Measurements from ENCODE around the gene SDCCAG8. TPM values are rescaled to one million over a fixed set of nuclear protein-coding genes. Genes with fewer than 3 reads are reported as not detected.

SDCCAG8 gene
- total RNA-seq, 1 donor = 42.7 TPM

DNA sequence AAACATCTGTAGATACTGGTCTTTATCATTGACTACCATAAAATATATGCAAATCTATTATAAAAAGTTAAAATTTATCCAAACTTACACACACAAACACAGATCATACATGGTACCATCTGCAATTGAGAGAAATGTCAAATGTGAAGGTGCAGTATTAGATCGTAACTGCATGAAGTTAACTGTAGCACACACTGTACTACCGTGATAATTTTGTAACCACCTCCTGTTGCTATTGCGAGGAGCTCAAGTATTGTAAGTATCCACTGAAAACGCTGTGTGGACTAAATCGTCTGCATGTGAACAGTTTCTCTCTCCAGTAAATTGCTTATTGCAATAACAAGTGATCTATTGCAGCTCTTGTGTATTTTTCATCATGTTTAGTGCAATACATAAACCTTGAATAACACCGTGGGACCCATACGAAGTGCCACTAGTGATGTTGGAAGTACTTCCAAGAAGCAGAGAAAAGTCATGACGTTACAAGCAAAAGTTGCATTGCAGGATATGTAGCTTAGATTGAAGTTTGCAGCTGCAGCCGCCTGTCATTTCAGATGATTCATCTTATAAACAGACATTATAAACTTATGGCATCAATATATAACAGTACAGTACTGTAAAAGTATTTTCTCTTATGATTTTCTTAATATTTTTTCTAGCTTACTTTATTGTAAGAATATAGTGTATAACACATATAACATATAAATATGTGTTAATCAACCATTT, 172.9 kb downstream of the SDCCAG8 start:
- Histone ChIP-seq H4K20me1 (ENCODE audit: insufficient read depth, low read length) (no peaks in the 10 kb centered on the region), H3K27ac (ENCODE audit: low read depth, low read length) (no peak overlapping the region), H3K4me3 (ENCODE audit: insufficient read depth, low read length) (no peak overlapping the region), H3K79me2 (ENCODE audit: insufficient read depth, low read length) (no peaks in the 10 kb centered on the region), H3K9me3 (ENCODE audit: low read depth, low read length) (no peaks in the 10 kb centered on the region), H2AFZ (ENCODE audit: low read length) (no peak overlapping the region), H3K27me3 (ENCODE audit: insufficient read depth, low read length) (no peaks in the 10 kb centered on the region), H3K4me1 (ENCODE audit: insufficient read depth, low read length) (no peaks in the 10 kb centered on the region), H3K4me2 (ENCODE audit: insufficient read depth, low read length) (no peak overlapping the region), H3K36me3 (ENCODE audit: insufficient read depth, low read length) (peaks cover 20% of the 10 kb centered on the region)
- TF ChIP-seq, protein P1, sequence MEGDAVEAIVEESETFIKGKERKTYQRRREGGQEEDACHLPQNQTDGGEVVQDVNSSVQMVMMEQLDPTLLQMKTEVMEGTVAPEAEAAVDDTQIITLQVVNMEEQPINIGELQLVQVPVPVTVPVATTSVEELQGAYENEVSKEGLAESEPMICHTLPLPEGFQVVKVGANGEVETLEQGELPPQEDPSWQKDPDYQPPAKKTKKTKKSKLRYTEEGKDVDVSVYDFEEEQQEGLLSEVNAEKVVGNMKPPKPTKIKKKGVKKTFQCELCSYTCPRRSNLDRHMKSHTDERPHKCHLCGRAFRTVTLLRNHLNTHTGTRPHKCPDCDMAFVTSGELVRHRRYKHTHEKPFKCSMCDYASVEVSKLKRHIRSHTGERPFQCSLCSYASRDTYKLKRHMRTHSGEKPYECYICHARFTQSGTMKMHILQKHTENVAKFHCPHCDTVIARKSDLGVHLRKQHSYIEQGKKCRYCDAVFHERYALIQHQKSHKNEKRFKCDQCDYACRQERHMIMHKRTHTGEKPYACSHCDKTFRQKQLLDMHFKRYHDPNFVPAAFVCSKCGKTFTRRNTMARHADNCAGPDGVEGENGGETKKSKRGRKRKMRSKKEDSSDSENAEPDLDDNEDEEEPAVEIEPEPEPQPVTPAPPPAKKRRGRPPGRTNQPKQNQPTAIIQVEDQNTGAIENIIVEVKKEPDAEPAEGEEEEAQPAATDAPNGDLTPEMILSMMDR (IDR thresholded peaks at IDR 0.05; ENCODE audit: extremely low read depth, low read depth, low read length) = no peak
- peak; percentile 46 for DNase-seq (ENCODE audit: insufficient read length, low spot score, missing footprints)

DNA sequence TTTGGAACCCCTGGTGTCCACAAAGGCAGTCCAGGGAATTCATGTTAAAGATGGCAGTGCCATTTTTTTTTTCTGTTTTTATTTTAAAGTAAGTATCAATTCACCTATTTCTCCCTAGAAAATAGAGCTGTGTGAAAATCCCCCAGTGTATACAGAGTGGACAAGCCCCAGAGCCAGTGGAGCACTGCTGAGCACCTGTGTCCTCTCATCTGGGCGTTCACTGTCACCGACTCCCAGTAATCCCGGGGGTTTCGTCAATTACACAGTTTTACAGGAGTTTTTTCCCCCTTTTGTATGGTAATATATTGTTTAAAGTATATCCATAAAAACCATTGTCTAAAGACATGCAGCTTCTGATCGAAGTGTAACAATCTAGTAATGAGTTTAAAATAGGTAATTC, 175.8 kb downstream of the SDCCAG8 start:
- Histone ChIP-seq H3K27ac (ENCODE audit: low read depth, low read length) (no peak overlapping the region), H3K36me3 (ENCODE audit: insufficient read depth, low read length) (peaks cover 14% of the 10 kb centered on the region), H3K4me2 (ENCODE audit: insufficient read depth, low read length) (no peak overlapping the region), H3K27me3 (ENCODE audit: insufficient read depth, low read length) (no peaks in the 10 kb centered on the region), H3K9me3 (ENCODE audit: low read depth, low read length) (no peaks in the 10 kb centered on the region), H4K20me1 (ENCODE audit: insufficient read depth, low read length) (no peaks in the 10 kb centered on the region), H3K4me1 (ENCODE audit: insufficient read depth, low read length) (no peaks in the 10 kb centered on the region), H3K4me3 (ENCODE audit: insufficient read depth, low read length) (no peak overlapping the region), H2AFZ (ENCODE audit: low read length) (no peak overlapping the region), H3K79me2 (ENCODE audit: insufficient read depth, low read length) (no peaks in the 10 kb centered on the region)
- TF ChIP-seq, protein P1 (IDR thresholded peaks at IDR 0.05; ENCODE audit: extremely low read depth, low read depth, low read length) = no peak
- no peak for DNase-seq (ENCODE audit: insufficient read length, low spot score, missing footprints)

DNA sequence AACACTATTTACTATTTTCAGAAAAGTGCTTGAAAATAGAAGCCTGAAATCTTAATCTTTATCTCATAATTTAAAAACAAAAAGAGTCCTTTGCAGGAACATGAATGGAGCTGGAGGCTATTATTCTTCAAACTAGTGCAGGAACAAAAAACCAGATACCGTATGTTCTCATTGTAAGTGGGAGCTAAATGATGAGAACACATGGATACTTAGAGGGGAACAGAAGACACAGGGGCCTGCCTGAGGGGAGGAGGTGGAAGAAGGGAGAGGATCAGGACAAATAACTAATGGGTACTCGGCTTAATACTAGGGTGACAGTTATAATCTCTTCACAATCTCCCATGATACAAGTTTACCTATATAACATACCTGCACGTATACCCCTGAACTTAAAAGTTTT, 176.3 kb downstream of the SDCCAG8 start:
- Histone ChIP-seq H3K4me3 (ENCODE audit: insufficient read depth, low read length) (no peak overlapping the region), H2AFZ (ENCODE audit: low read length) (no peak overlapping the region)

DNA sequence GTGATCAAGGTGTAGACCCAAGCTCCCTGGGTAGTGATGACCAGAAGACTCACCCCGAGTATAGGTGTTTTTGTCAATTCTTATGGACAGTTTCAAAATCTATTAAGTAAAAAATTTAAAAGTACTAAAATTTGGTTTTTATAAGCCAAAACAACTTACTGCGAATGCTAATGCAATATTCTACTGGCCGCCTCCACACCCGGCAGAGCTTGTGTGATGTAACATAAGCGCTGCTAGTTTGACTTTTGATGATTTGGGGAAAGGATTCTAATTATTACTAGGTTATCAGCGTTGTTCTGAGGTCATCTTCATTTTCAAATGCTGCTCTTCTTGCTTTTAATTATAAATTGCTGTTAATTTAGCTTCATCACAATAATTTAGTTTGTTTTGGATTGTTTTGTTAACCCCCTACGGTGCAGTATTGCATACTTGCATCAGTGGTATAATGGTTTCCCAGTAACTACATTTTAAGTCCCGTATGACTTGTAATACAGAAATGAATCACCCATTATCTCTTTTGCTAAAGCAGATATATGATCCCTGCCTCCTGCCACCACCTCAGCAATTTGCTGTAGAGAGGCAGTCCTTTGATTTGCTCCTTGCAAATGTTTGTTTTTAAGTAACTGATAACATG, 178.0 kb downstream of the SDCCAG8 start:
- H3K36me3 ChIP-seq (ENCODE audit: insufficient read depth, low read length) = peaks cover 4% of the 10 kb centered on the region
- TF ChIP-seq, protein P1 (IDR thresholded peaks at IDR 0.05; ENCODE audit: extremely low read depth, low read depth, low read length) = no peak
- no peak overlapping the region for H3K4me3 ChIP-seq (ENCODE audit: insufficient read depth, low read length)
- no peaks in the 10 kb centered on the region for H3K4me1 ChIP-seq (ENCODE audit: insufficient read depth, low read length)
- H3K9me3 ChIP-seq (ENCODE audit: low read depth, low read length) = no peaks in the 10 kb centered on the region
- H3K27me3 ChIP-seq (ENCODE audit: insufficient read depth, low read length) = no peaks in the 10 kb centered on the region
- H3K4me2 ChIP-seq (ENCODE audit: insufficient read depth, low read length) = no peak overlapping the region
- H4K20me1 ChIP-seq (ENCODE audit: insufficient read depth, low read length) = no peaks in the 10 kb centered on the region
- DNase-seq (ENCODE audit: insufficient read length, low spot score, missing footprints) = peak; percentile 50
- no peaks in the 10 kb centered on the region for H3K79me2 ChIP-seq (ENCODE audit: insufficient read depth, low read length)
- no peak overlapping the region for H3K27ac ChIP-seq (ENCODE audit: low read depth, low read length)
- no peak overlapping the region for H2AFZ ChIP-seq (ENCODE audit: low read length)

More for the DNA sequence above, 176.3 kb downstream of the SDCCAG8 start:
- DNase-seq (ENCODE audit: insufficient read length, low spot score, missing footprints) = no peak
- H3K9me3 ChIP-seq (ENCODE audit: low read depth, low read length) = no peaks in the 10 kb centered on the region
- no peak overlapping the region for H3K4me2 ChIP-seq (ENCODE audit: insufficient read depth, low read length)
- no peaks in the 10 kb centered on the region for H3K79me2 ChIP-seq (ENCODE audit: insufficient read depth, low read length)
- no peaks in the 10 kb centered on the region for H4K20me1 ChIP-seq (ENCODE audit: insufficient read depth, low read length)
- peaks cover 10% of the 10 kb centered on the region for H3K36me3 ChIP-seq (ENCODE audit: insufficient read depth, low read length)
- H3K27ac ChIP-seq (ENCODE audit: low read depth, low read length) = no peak overlapping the region
- H3K4me1 ChIP-seq (ENCODE audit: insufficient read depth, low read length) = no peaks in the 10 kb centered on the region
- TF ChIP-seq, protein P1 (IDR thresholded peaks at IDR 0.05; ENCODE audit: extremely low read depth, low read depth, low read length) = no peak
- no peaks in the 10 kb centered on the region for H3K27me3 ChIP-seq (ENCODE audit: insufficient read depth, low read length)
